ENCODE results near the gene TSHZ2.

Gene TSHZ2

DNA sequence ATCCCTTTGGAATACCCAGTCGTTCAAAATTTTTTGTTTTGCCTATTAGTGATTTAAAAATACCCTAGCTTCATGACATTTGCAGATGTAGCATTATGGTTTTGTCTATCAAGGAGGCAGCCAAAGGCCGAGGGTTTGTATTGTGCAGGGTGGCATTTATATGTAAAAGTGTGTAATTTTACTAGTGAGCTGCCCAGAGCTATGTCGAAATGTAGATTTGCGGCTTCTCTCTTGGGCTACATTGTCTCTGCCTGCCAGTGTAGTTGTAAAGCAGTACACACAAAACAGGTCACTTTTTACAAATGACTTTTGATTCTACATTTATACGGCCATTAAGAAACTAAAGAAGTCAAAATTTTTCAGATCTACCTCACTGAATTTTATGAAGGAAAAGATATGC lies 87.7 kb downstream of the TSHZ2 start:
- no peak for TF ChIP-seq POLR2A (IDR thresholded peaks at IDR 0.05; ENCODE audit: low read depth, low read length)
- no peak for DNase-seq (ENCODE audit: insufficient read length, low spot score)
- no peak for FAIRE-seq

DNA sequence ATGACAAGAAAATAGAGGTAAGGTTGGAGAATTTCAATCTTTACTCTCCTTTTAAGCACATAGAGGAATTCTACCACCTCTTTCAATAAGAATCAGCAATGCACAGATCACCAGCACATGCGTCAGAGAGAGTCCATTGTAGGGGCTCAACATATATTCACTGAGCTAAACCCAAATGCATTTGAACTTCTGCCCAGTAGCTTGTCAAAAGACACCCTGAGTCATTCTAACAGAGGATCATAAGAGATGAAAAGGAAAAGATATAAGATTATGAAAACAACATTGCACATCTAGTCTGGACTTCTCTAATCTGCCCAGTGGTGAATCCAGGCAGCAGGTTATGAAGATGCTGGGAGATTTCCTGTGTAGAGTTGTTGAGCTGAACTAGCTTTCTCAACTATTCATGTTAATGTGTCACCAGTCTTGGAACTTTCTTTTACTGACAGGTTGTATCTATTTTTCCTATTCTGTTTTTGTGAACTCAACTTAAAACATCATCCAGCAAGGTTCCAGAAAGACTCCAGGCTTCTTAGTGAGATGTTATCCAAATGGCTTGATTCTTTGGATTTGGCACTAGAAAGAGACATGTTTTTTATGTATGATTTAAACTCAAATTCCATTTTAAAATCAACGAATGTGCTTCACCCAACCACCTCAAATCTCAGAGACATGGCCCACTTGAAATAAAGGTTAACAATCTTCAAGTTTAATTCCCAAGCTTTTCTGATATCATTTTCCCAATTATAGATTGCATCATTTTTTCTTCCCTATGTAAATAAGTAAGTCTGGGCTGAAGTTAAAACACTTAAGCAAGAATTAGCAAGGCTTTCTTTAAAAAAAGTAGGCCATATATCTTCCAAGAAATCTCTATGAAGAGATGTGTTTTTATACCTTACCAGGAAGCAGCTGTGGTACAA lies 89.3 kb downstream of the TSHZ2 start:
- DNase-seq (ENCODE audit: insufficient read length, low spot score): no peak
- TF ChIP-seq POLR2A (IDR thresholded peaks at IDR 0.05; ENCODE audit: low read depth, low read length): no peak
- FAIRE-seq: no peak

DNA sequence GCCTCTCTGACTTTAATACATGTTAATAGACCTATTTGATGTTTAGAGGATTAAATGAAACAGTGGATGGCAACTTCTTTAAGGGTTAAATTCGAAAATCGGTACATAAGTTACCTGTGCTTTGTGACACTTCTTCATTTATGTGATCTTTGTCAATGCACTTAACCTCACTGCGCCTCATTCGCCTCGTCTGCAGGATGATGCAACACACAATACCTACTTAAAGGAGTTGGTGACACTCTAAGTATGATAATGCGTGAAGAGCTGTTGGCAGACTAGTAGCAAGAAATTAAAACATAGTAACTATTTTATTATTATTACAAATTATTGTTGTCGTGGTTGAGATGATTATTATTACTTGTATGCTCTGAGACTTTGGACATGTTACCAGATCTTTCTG lies 92.8 kb downstream of the TSHZ2 start:
- no peak for FAIRE-seq
- no peak for TF ChIP-seq POLR2A (IDR thresholded peaks at IDR 0.05; ENCODE audit: low read depth, low read length)
- no peak for DNase-seq (ENCODE audit: insufficient read length, low spot score)

DNA sequence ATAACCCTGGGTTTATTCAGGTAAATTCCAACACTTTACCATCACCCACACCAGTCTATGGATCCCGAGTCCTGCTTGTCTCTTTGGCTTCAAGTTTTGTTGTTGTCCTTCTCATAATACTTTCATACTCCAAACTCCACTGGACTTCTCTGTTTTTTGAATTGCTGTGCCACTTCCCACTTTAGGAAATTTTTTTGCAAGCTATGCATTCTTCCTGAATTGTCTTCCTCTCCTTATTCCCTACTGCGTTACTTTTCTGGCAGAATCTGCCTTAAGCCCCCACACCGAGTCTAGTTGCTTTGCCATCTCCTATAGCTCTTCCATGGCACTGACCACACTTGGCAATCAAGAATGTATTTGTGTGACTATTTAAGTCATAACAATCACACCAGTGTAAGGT lies 96.1 kb downstream of the TSHZ2 start:
- no peak for TF ChIP-seq POLR2A (IDR thresholded peaks at IDR 0.05; ENCODE audit: low read depth, low read length)
- no peak for FAIRE-seq
- DNase-seq (ENCODE audit: insufficient read length, low spot score): no peak

DNA sequence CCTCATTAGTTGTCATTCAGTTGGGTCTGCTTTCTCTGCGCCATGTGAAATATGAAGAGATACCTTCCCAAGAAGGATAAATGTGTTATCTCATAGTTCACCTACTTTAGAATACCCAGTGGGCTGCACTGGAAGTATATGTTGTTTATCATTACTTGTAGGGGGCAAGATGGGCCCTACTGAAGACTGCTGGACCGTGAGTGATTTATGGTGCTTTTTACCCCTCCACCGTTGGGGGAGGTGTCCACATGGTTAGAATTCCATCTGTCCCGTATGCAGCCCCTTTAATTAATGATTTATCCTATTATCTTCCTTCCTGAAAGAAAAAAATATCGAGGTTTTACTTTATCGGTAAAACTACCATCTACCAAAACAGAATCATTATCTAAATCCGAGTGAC lies 97.0 kb downstream of the TSHZ2 start:
- FAIRE-seq (no peak), DNase-seq (ENCODE audit: insufficient read length, low spot score) (no peak)
- no peak for TF ChIP-seq POLR2A (IDR thresholded peaks at IDR 0.05; ENCODE audit: low read depth, low read length)

DNA sequence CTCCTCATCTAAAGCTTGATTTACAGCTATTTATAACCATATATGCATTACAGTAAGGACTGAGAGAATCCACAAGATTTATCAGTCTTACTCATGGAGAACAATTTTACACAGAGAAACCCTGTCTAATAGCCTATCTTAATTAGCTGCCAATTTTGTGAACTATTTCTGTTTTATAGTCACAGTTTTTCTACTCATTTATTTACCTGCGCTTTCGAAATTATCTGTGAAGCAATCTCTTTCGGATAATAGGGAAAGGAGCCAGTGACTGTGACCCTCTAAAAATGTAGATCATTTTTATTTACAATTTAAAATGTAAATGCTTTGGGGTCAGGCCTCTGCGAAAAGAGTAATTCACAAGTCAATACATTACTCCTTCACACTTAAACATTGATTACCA lies 98.1 kb downstream of the TSHZ2 start:
- DNase-seq (ENCODE audit: insufficient read length, low spot score) (no peak), FAIRE-seq (no peak)
- TF ChIP-seq POLR2A (IDR thresholded peaks at IDR 0.05; ENCODE audit: low read depth, low read length): no peak

DNA sequence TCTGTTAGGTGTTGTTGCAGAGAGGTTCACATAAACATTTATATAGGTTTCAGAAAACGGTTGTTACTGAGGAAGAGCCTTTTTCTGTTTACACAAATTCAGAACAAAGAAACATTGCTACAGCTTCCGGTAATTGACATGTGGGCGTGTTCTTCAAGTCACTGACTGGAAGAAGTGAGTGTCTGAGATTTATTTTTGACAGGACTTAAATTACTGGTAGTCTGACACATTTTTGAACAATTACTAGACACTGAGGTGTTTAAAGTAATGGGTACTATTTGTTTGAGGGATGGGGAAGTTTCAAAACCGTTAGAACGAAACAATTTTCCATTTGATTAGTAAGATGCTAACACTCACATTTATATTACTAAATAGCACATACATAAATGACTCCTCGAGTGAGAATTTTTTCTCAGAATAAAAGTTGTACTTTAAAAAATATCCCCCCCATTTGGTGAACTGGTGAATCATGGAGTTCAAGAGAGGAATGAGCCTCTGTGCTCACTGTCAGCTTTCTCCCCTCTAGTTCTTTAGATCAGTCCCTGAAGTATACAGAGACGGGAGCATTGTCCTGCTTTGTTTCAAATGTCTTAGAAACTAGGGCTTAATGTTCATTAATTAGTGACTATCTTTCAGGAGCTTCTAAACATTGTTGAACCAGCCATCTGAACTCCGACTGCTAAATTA lies 98.7 kb downstream of the TSHZ2 start:
- TF ChIP-seq POLR2A (IDR thresholded peaks at IDR 0.05; ENCODE audit: low read depth, low read length): no peak
- no peak for FAIRE-seq
- no peak for DNase-seq (ENCODE audit: insufficient read length, low spot score)

DNA sequence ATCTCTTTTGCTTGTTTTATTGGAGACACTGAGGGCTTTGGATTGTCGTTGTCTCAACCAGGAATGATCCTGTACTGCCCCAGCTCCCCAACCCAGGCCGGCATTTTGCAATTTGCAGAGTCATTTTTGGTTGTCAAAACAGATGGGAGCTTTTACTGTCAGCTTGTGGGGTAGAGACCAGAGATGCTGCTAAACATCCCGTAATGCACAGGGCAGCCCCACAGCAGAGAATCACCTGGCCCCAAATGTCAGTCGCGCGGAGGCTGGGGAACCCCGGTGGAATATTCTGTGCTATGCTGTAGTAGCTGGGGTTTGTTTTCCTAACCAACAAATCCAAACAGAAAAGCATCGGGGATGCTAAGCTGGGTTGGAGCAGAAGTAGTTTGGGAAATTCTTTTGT lies 99.7 kb downstream of the TSHZ2 start:
- FAIRE-seq (no peak), DNase-seq (ENCODE audit: insufficient read length, low spot score) (no peak)
- TF ChIP-seq POLR2A (IDR thresholded peaks at IDR 0.05; ENCODE audit: low read depth, low read length): no peak

DNA sequence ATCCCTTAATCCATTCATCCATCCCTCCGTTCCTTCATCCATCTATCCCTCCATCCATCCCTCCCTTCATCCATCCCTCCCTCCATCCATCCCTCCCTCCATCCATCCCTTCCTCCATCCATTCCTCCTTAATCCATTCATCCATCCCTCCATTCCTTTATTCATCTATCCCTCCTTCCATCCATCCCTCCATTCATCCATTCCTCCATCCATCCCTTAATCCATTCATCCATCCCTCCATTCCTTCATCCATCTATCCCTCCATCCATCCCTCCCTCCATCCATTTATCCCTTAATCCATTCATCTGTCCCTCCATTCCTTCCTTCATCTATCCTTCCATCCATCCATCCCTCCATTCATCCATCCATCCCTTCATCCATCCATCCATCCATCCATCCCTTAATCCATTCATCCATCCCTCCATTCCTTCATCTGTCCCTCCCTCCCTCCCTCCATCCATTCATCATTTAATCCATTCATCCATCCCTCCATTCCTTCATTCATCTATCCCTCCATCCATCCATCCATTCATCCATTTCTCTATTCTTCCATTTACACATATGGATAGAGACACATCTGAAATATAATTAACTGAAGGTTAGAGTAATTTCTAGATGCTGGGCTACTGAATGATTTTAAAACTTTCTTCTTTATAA lies 100.9 kb downstream of the TSHZ2 start:
- FAIRE-seq (no peak), DNase-seq (ENCODE audit: insufficient read length, low spot score) (no peak)
- TF ChIP-seq POLR2A (IDR thresholded peaks at IDR 0.05; ENCODE audit: low read depth, low read length): no peak

DNA sequence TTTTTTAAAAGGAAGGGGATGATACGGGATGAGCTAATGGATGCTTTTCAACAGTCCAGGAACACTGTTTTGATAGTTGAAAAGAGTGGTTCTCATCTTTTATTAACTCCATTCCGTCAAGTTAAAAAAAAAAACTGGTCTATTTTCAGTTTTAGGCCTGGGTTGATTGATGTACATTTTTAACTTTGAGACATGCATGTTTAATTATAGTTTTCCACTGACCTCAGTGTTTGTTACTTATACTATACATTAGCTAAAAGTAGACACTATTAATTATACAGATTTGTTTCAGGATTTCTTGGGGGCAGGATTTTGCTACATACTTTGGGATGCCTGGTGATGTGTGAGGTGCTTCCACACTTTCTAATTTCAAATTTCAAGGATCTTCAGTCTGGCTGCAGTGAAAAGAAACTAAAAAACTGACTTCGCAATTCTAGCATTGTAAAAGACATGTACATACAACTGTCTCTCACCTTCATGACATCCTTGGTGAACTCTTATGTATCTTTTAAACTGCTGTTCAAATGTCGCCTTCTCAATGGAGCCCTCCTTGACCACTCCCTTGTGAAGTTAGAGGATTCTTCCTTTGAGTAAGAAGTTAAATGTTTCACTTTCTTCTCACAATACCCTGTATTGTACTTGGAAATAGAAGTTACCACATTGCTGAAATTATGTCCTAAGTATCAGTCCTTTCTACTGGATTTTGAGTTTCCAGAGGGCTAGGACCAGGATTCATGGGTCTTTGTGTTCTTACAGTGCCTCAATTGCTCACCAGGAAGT lies 101.7 kb downstream of the TSHZ2 start:
- FAIRE-seq (no peak), DNase-seq (ENCODE audit: insufficient read length, low spot score) (no peak)
- TF ChIP-seq POLR2A (IDR thresholded peaks at IDR 0.05; ENCODE audit: low read depth, low read length): no peak

DNA sequence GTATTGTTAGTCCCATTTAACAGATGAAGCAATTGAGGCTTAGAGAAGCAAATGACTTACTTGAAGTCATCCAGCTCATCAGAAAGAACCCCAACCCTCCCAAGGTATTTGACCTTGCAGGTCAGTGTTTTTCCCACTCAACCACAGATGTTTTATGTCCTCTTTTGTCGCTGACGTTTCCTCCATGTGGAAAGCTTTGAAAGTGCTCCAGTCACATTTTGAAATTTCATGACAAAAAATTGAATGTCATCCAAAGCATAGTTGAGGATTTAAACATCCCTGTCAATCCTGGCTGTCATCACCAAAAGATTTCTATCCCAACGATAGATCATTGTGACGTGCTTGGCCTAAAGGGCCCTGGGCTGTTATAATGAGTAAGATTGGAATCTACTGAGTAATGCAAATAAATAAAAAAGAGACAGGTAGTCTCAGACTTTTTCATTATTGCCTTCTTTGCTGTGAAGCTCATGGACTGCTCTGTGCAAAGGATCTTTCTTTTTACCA lies 102.7 kb downstream of the TSHZ2 start:
- no peak for DNase-seq (ENCODE audit: insufficient read length, low spot score)
- FAIRE-seq: no peak
- no peak for TF ChIP-seq POLR2A (IDR thresholded peaks at IDR 0.05; ENCODE audit: low read depth, low read length)

DNA sequence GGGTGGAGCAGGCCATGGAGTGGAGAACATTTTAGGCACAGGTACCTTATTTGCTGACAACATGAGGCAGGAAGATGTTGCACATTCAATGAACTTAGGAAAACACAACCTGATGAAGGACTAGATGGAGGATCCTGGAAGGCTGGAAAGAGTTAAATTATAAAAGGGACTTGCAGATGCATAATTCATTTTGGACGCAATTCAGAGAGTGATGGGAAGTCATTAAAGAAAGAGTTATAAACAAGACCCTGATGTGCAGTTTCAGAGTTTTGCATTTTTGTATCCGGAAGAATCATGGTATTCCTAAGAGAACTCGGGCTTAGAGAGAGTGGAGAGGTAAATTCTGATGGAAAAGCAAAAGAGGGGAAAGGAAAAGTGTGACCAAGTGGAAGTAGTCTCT lies 104.5 kb downstream of the TSHZ2 start:
- FAIRE-seq (no peak), DNase-seq (ENCODE audit: insufficient read length, low spot score) (no peak)
- no peak for TF ChIP-seq POLR2A (IDR thresholded peaks at IDR 0.05; ENCODE audit: low read depth, low read length)

DNA sequence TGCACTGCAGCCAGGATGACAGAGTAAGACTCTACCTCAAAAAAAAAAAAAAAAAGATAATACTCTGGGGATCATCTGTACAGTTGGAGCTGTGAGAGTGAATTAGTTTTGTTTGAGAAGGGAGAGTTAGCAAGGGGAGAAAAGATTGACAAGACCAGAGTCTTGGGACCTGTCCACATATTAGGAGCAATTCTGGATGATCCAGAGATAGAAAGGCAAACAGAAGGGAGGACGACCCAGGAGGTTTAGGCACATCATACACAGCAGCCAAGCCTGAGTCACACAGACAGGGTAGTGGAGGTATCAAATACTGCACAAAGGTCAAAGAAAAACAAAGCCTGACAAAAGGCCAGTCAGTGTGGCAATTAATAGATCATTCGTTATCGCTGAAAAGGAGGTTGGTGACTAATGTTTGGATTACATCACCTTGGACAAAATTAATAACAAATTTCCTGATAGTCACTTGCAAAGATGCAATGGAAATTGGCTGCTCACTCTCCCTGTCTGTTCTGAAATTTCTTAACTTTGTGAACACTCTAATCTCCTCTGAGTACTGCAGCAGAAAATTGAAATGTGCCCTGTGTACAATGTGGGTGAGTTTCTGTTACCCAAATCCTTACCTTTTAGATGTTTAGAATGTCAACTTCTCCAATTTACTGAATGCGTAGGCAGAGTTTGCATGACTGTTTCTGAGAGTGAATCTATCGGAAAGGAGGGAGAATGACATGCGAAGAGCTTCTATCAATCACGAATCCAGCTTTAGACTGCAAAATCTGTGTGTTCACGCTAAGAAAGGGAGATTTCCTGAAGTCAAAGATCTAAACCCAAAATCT lies 105.4 kb downstream of the TSHZ2 start:
- FAIRE-seq (no peak), DNase-seq (ENCODE audit: insufficient read length, low spot score) (no peak)
- TF ChIP-seq POLR2A (IDR thresholded peaks at IDR 0.05; ENCODE audit: low read depth, low read length): no peak

Measured in H54 (cell line).